Measurements from ENCODE around the gene RASSF5. TPM values are rescaled to one million over a fixed set of nuclear protein-coding genes. Genes with fewer than 3 reads are reported as not detected.
A peak's percentile ranks its signal among the peaks of the same experiment; 100 is the strongest.

Gene RASSF5
- total and polyA plus RNA-seq, 9 of the 15 experiments (the other 6 are each of a cell fraction or from before 2014, with no cell fraction given), result 6.1 to 41.0 (median 25.2) TPM

- TF ChIP-seq HOMEZ (CRISPR knock-in tag; IDR thresholded peaks at IDR 0.05) (no peak), ETV1 (tag; conservative IDR thresholded peaks at IDR 0.05; ENCODE audit: low read depth) (no peak)
These were observed 7.3 kb upstream of the RASSF5 start (continued) for GRCh38 chr1:206500046-206500445.

- in situ Hi-C loops (cut with MboI), result no loop called here
- intact Hi-C loops (cut with micrococcal nuclease), result no loop called here
- TF ChIP-seq CAMTA2 (CRISPR knock-in tag; conservative IDR thresholded peaks at IDR 0.05) (no peak), ZNF408 (CRISPR knock-in tag; IDR thresholded peaks at IDR 0.05; ENCODE audit: low read depth) (no peak), RBM25 (IDR thresholded peaks at IDR 0.05; ENCODE audit: low read depth, low read length, severe bottlenecking) (no peak), ZC3H4 (CRISPR knock-in tag; IDR thresholded peaks at IDR 0.05; ENCODE audit: borderline replicate concordance) (no peak), LCOR (CRISPR knock-in tag; IDR thresholded peaks at IDR 0.05) (no peak), MLLT1 (IDR thresholded peaks at IDR 0.05) (no peak), ZNF3 (CRISPR knock-in tag; IDR thresholded peaks at IDR 0.05) (no peak), ZNF561 (CRISPR knock-in tag; conservative IDR thresholded peaks at IDR 0.05) (no peak), ZNF639 (CRISPR knock-in tag; conservative IDR thresholded peaks at IDR 0.05 in 1 of 2, IDR thresholded peaks at IDR 0.05 in 1 of 2) (no peak), RNF219 (CRISPR knock-in tag; IDR thresholded peaks at IDR 0.05) (no peak), HOXB6 (CRISPR knock-in tag; IDR thresholded peaks at IDR 0.05; ENCODE audit: borderline replicate concordance) (no peak), SMAD1 (IDR thresholded peaks at IDR 0.05; ENCODE audit: low read depth, low read length, partially characterized antibody) (no peak), NFYB (IDR thresholded peaks at IDR 0.05; ENCODE audit: extremely low read depth, insufficient read length) (no peak)
These were observed 5.5 kb upstream of the RASSF5 start for GRCh38 chr1:206501881-206502280.

More at GRCh38 chr1:206501881-206502280, 5.5 kb upstream of the RASSF5 start:
- BruUV-seq (replicated peaks), result no TSS peak
- Histone ChIP-seq H4K20me1 (replicated peaks; ENCODE audit: control insufficient read depth, insufficient read depth, low read length) (no peaks in the 10 kb centered on the region), H3K4me3 (no peak overlapping the region), H3K4me2 (ENCODE audit: insufficient read depth, low read length) (peak overlapping the region; percentile 72; the same call in 1 of the 2 replicates), H3K9me3 (replicated peaks; ENCODE audit: control insufficient read depth, insufficient read depth, low read depth, low read length) (no peaks in the 10 kb centered on the region), H3K36me3 (ENCODE audit: control insufficient read depth, insufficient read depth, low read length) (no peaks in the 10 kb centered on the region), H3K4me1 (replicated peaks in 1 of 2; ENCODE audit: control insufficient read depth in 2 of 2, insufficient read depth in 2 of 2, low read length in 2 of 2) (peaks cover 20 to 42% of the 10 kb centered on the region in 2 experiments), H3K27ac (ENCODE audit: extremely low read depth, low read depth, low read length) (no peak overlapping the region), H3K27me3 (ENCODE audit: control insufficient read depth in 2 of 2, insufficient read depth in 2 of 2, low read length in 2 of 2) (no peaks in the 10 kb centered on the region), H3K9me1 (ENCODE audit: control insufficient read depth, insufficient read depth, low read length) (no peaks in the 10 kb centered on the region), H2AFZ (ENCODE audit: low read depth, low read length) (no peak overlapping the region), H3K79me2 (ENCODE audit: control insufficient read depth, insufficient read depth, low read length) (no peaks in the 10 kb centered on the region), H3K9ac (ENCODE audit: insufficient read depth in 1 of 2, low read depth in 2 of 2, low read length in 2 of 2) (peak overlapping the region; percentile 4 to 9; a peak in 2 of 4 replicates)
- DNase-seq (ENCODE audit: extremely low read depth in 1 of 4, low spot score in 3 of 4), result no peak
- 55% methylated on average over 5 of the region's 5 CpGs for WGBS (ENCODE audit: insufficient coverage, low coverage, missing lambda C conversion rate)
- CTCF ChIA-PET (ENCODE audit: low intra/inter-chr PET ratio), result no interaction called here
- POLR2A ChIA-PET, result interaction anchor here (0.6 kb wide), 1 partner anchor 74 kb away, joined by 3 read pairs; no protein-coding TSS in a partner anchor
- no peak for ATAC-seq
- FAIRE-seq, result no peak

Data from K562 (cell line).